IMR-90 (cell line): ENCODE data around the gene ADARB2. TPM values are rescaled to one million over a fixed set of nuclear protein-coding genes. Genes with fewer than 3 reads are reported as not detected.

Experiments used
- ATAC-seq: fragments of 200-7000 bp; cut with Tn5 transposase; 2 replicates; pipeline ENCODE4 v1.9.1; 2020; ENCODE audit warnings: low read depth, mild to moderate bottlenecking, moderate library complexity
- BruUV-seq: library from RNA; stranded (reverse); fragments of 400-500 nt; replicated peaks from 2 replicates; lab custom pipeline; 2021; lab: Mats Ljungman, UMichigan
- CTCF ChIA-PET: fragments of 300-600 bp; formaldehyde crosslinking; extraction: SDS; loops from one replicate; lab custom pipeline; 2021; ENCODE audit warnings: antibody characterized with exemption; lab: Yijun Ruan, JAX
- POLR2A ChIA-PET: fragments of 300-600 bp; sonication (Branson Sonifier 250); formaldehyde crosslinking; loops from one replicate; lab custom pipeline; 2022; ENCODE audit warnings: antibody characterized with exemption; ENCODE audit not compliant: unreplicated experiment; lab: Charles Lee
- DNase-seq: peaks from one replicate; pipeline ENCODE4 v3.0.0; 2013
- H2AFZ ChIP-seq: replicated peaks from 2 replicates; pipeline ENCODE3; 2013; ENCODE audit warnings: low read length, mild to moderate bottlenecking; ENCODE audit not compliant: poor library complexity
- H2AK5ac ChIP-seq: 2 replicates; pipeline ENCODE4 v1.6.1; 2013; ENCODE audit warnings: low read depth, low read length, inconsistent platforms
- H2AK9ac ChIP-seq: replicated peaks from 2 replicates; pipeline ENCODE3; 2013; ENCODE audit warnings: mild to moderate bottlenecking, low read depth, low read length, moderate library complexity; ENCODE audit not compliant: poor library complexity
- H2BK120ac ChIP-seq: 2 replicates; pipeline ENCODE4 v1.6.1; 2013; ENCODE audit warnings: low read depth, low read length, inconsistent platforms
- H2BK15ac ChIP-seq: 3 replicates; pipeline ENCODE4 v1.6.1; 2013; ENCODE audit warnings: low read depth, low read length, inconsistent platforms
- H2BK20ac ChIP-seq: 2 replicates; pipeline ENCODE4 v1.6.1; 2013; ENCODE audit warnings: low read depth, mild to moderate bottlenecking, inconsistent platforms, low read length, moderate library complexity
- H2BK5ac ChIP-seq: 2 replicates; pipeline ENCODE4 v1.6.1; 2013; ENCODE audit warnings: mild to moderate bottlenecking, low read depth, low read length, inconsistent platforms; ENCODE audit not compliant: poor library complexity, severe bottlenecking
- H3K14ac ChIP-seq: replicated peaks from 2 replicates; pipeline ENCODE4 v1.6.1; 2013; ENCODE audit warnings: low read depth, low read length, inconsistent platforms
- H3K18ac ChIP-seq: 2 replicates; pipeline ENCODE4 v1.6.1; 2013; ENCODE audit warnings: low read depth, low read length, control low read depth
- H3K23ac ChIP-seq: 2 replicates; pipeline ENCODE4 v1.6.1; 2013; ENCODE audit warnings: low read depth, low read length, inconsistent platforms
- H3K27ac ChIP-seq: 2 replicates; pipeline ENCODE4 v1.5.1; 2013; ENCODE audit warnings: mild to moderate bottlenecking, control low read depth, low read length; ENCODE audit not compliant: insufficient read depth
- H3K27me3 ChIP-seq: 2 replicates; pipeline ENCODE4 v1.6.1; 2013; ENCODE audit warnings: low read length; ENCODE audit not compliant: control insufficient read depth, insufficient read depth
- H3K36me3 ChIP-seq: 2 replicates; pipeline ENCODE4 v1.6.1; 2013; ENCODE audit warnings: low read length, mixed read lengths; ENCODE audit not compliant: control insufficient read depth, insufficient read depth
- H3K4ac ChIP-seq: 2 replicates; pipeline ENCODE4 v1.6.1; 2013; ENCODE audit warnings: low read depth, low read length, inconsistent platforms
- H3K4me1 ChIP-seq: 2 replicates; pipeline ENCODE4 v1.6.1; 2013; ENCODE audit warnings: low read length, mixed read lengths; ENCODE audit not compliant: control insufficient read depth, insufficient read depth
- H3K4me2 ChIP-seq: 2 replicates; pipeline ENCODE4 v1.6.1; 2013; ENCODE audit warnings: low read depth, mild to moderate bottlenecking, control low read depth, low read length, moderate library complexity
- H3K4me3 ChIP-seq: 2 replicates; pipeline ENCODE4 v1.5.1; 2013; ENCODE audit warnings: low read depth, mild to moderate bottlenecking, control low read depth, low read length, moderate library complexity; ENCODE audit not compliant: insufficient read depth
- H3K56ac ChIP-seq: 2 replicates; pipeline ENCODE4 v1.6.1; 2013; ENCODE audit warnings: low read length, inconsistent platforms; ENCODE audit not compliant: insufficient read depth; ENCODE audit errors: extremely low read depth
- H3K79me1 ChIP-seq, 2 experiments: 2 replicates each; pipeline ENCODE4 v1.6.1; 2013; ENCODE audit warnings: low read length in 2 of 2, inconsistent platforms in 1 of 2, low read depth in 1 of 2
- H3K9ac ChIP-seq: 2 replicates; pipeline ENCODE4 v1.6.1; 2013; ENCODE audit warnings: low read depth, low read length, control low read depth
- H3K9me1 ChIP-seq: 2 replicates; pipeline ENCODE4 v1.6.1; 2013; ENCODE audit warnings: low read length, inconsistent platforms; ENCODE audit not compliant: insufficient read depth
- H3K9me3 ChIP-seq: 2 replicates; pipeline ENCODE4 v1.6.1; 2013; ENCODE audit warnings: low read length; ENCODE audit not compliant: control insufficient read depth, insufficient read depth
- H4K20me1 ChIP-seq: 2 replicates; pipeline ENCODE4 v1.6.1; 2013; ENCODE audit warnings: low read length, inconsistent platforms; ENCODE audit not compliant: insufficient read depth
- H4K5ac ChIP-seq: 2 replicates; pipeline ENCODE4 v1.6.1; 2013; ENCODE audit warnings: mild to moderate bottlenecking, low read depth, low read length, control low read depth
- H4K8ac ChIP-seq, 2 experiments: 2 replicates each; pipeline ENCODE4 v1.6.1; 2013; ENCODE audit warnings: low read depth in 2 of 2, low read length in 2 of 2, control low read depth in 1 of 2, inconsistent platforms in 1 of 2
- H4K91ac ChIP-seq: 2 replicates; pipeline ENCODE4 v1.6.1; 2013; ENCODE audit warnings: low read depth, low read length, inconsistent platforms; ENCODE audit not compliant: insufficient read depth
- BHLHE40 ChIP-seq: fragments of 150-350 bp; IDR thresholded peaks from 2 replicates; pipeline ENCODE4 v1.6.1; 2016; ENCODE audit warnings: mild to moderate bottlenecking, low read depth, low read length
- CHD1 ChIP-seq: IDR thresholded peaks from 2 replicates; pipeline ENCODE4 v1.6.1; 2012; ENCODE audit warnings: low read depth, low read length, improper control_type of control experiment
- CTCF ChIP-seq: conservative IDR thresholded peaks from 2 replicates; pipeline ENCODE4 v1.5.1; 2012; ENCODE audit warnings: mild to moderate bottlenecking, low read depth, low read length, improper control_type of control experiment
- MAFK ChIP-seq: IDR thresholded peaks from 2 replicates; pipeline ENCODE4 v1.6.1; 2012; ENCODE audit warnings: low read depth, low read length, improper control_type of control experiment
- MAZ ChIP-seq: IDR thresholded peaks from 2 replicates; pipeline ENCODE4 v1.6.1; 2012; ENCODE audit warnings: low read depth, mild to moderate bottlenecking, low read length, improper control_type of control experiment, moderate library complexity, borderline replicate concordance
- RFX5 ChIP-seq: IDR thresholded peaks from 2 replicates; pipeline ENCODE4 v1.8.0; 2012; ENCODE audit warnings: low read depth, mild to moderate bottlenecking, low read length, moderate library complexity
- WGBS, 2 experiments: methylation state at CpG; one replicate each; pipeline versions ENCODE4 v1.1.5 to v1.1.7; 2013; ENCODE audit warnings: missing lambda C conversion rate in 2 of 2; ENCODE audit not compliant: insufficient read length in 1 of 2; ENCODE audit errors: extremely low coverage in 2 of 2; 5-methylcytosine and 5-hydroxymethylcytosine counted together
- dilution Hi-C: fragments of 300-500 bp; cut with HindIII; formaldehyde crosslinking; loops from one replicate; pipeline ENCODE4 v1.14.3; 2018; ENCODE audit warnings: low sequenced_read_pairs; ENCODE audit not compliant: unreplicated experiment
- in situ Hi-C: fragments of 300-500 bp; cut with MboI; formaldehyde crosslinking; loops from 3 replicates; pipeline ENCODE4 v1.14.3; 2019; ENCODE audit warnings: low sequenced_read_pairs, inconsistent platforms, mixed read lengths
- intact Hi-C: fragments of 100-400 bp; cut with micrococcal nuclease; formaldehyde crosslinking; loops from 2 replicates; pipeline ENCODE4 v1.10.0; 2022
- polyA plus RNA-seq, 3 experiments: library from polyadenylated mRNA; depleted of rRNA; stranded (reverse); fragments of >200 nt; gene quantifications; 2 replicates each; pipeline ENCODE4 v1.2.3, GENCODE V29; 2012; ENCODE audit warnings: low replicate concordance in 1 of 3
- total RNA-seq: library from RNA; depleted of rRNA; stranded (reverse); fragments of >200 nt; gene quantifications from 2 replicates; pipeline ENCODE4 v1.2.3, GENCODE V29; 2012

ADARB2 gene
- total and polyA plus RNA-seq, 2 of the 4 experiments (the other 2 are of a cell fraction), result not detected

- intact Hi-C loops, result no loop called here
These were observed 85.2 kb downstream of the ADARB2 start for GRCh38 chr10:1652151-1652550.

More at GRCh38 chr10:1652151-1652550, 85.2 kb downstream of the ADARB2 start:
- Histone ChIP-seq H3K27ac (no peak overlapping the region), H3K23ac (no peak overlapping the region), H3K4ac (no peak overlapping the region), H3K18ac (no peak overlapping the region), H4K91ac (no peak overlapping the region), H2AK5ac (no peak overlapping the region), H2BK20ac (no peak overlapping the region), H3K4me2 (no peak overlapping the region), H3K9me1 (no peaks in the 10 kb centered on the region), H3K4me1 (no peaks in the 10 kb centered on the region), H3K56ac (no peak overlapping the region), H4K20me1 (no peaks in the 10 kb centered on the region), H3K14ac (no peak overlapping the region), H3K36me3 (no peaks in the 10 kb centered on the region), H2AFZ (no peak overlapping the region), H2BK15ac (no peak overlapping the region), H4K8ac (no peak overlapping the region), H3K27me3 (no peaks in the 10 kb centered on the region), H3K4me3 (no peak overlapping the region), H2BK120ac (no peak overlapping the region), H3K9me3 (peaks cover 42% of the 10 kb centered on the region), H4K5ac (no peak overlapping the region), H2BK5ac (no peak overlapping the region), H2AK9ac (no peak overlapping the region), H3K9ac (no peak overlapping the region), H3K79me1 (no peaks in the 10 kb centered on the region)
- DNase-seq (no peak), ATAC-seq (no peak)
- WGBS, 2 experiments, result 0% methylated on average over 1 of the region's 9 CpGs; no CpG with 5 or more reads in 1 of the 2 experiments
- ChIA-PET CTCF (no interaction called here), POLR2A (no interaction called here)
- in situ Hi-C loops, result no loop called here
- TF ChIP-seq BHLHE40 (no peak), CTCF (no peak), RFX5 (no peak), CHD1 (no peak), MAZ (no peak), MAFK (no peak)
- dilution Hi-C loops, result no loop called here
- BruUV-seq, result no TSS peak
